ENCODE measurements around the gene FGF3.

The FGF3 gene

DNA sequence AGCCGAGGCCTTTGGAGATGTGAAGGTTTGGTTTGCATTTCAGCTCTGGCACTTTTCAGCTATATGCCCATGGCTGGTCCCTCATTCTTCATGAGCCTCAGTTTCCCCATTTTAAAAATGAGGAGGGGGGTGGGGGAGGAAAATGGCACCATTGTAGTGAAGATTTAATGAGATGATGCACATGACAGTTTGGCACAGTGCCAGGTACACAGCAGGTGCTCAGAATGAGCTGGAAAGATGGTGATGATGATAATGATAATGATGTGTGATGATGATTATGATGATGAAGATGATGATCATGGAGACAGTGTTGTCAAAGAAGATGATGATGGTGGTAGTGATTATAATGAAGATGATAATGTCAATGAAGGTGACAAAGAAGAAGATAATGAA lies 24.3 kb upstream of the FGF3 start:
- DNase-seq = no peak

DNA sequence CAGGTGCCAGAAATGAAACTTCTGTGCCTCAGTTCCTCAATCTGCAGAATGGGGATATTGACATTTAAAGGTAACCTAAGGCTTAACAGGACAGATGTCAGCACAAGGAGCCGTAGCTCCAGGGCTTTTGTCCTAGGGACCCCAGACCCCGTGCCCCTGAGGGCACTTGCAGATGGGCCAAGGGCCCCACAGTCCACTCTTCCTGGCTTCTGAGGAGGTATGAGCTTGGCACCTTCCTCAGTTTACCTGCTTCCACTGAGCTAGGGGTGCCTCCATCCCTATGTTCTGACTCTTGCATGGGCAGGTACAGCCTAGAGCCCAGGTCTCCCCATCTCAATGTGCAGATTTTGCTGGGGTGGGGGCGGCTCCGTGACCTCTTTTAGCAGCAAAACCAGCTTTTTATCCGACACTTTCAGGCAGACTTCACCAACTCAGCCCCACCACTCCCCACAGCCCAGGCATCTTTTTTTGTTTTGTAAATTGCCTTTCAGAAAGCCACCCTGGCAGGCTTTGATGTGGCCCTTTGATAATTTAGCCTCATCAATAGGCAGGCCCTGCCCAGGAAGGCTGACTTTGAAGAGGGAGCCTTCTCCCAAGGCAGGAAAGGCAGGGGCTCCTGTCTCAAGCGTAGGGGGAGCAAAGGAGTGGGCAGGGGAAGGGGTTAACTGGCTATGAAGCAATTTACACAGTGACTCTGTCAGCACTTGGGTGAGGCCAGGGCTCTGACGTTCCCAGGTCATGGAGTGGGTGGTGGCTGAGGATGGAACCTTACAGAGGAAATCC lies 23.7 kb upstream of the FGF3 start:
- no peak for DNase-seq

DNA sequence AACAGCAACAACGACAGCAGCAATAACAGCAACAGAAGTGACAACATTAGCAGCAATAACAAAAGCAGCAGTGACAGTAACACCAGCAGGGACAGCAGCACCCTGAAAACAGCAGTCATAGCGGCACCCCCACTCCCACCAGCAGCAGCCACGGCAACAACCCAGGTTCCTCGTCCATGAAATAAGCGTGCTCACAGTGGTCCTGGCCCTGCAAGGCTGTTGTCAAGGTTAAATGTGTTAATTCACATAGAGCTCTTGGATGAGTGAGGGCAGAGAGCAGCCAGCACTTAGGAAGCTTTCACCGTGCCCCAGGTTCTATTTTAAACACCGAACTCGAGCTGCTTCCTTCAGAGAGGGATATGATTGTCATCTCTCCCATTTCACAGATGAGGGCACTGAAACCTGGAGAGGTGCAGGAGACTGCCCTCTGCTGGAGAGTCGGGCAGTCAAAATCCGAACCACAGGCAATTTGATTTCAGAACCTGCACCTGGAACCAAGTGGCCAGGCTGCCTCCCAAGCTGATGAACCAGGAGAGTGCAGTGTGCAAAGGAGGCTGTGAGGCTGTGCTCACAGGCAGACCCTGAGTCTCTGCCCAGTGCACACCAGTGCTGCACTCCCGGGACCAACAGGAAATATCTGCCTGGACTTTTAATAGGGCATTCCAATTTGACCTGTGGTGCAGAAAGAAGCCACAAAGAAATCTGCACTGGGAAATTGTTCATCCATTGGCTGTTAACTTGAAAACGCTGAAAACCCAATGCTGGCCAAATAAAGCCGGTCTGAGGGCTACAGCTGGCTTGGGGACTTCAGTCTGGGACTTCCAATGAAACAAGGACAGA lies 22.9 kb upstream of the FGF3 start:
- DNase-seq = peak in 2 of 3 donors; percentile 25 to 28

DNA sequence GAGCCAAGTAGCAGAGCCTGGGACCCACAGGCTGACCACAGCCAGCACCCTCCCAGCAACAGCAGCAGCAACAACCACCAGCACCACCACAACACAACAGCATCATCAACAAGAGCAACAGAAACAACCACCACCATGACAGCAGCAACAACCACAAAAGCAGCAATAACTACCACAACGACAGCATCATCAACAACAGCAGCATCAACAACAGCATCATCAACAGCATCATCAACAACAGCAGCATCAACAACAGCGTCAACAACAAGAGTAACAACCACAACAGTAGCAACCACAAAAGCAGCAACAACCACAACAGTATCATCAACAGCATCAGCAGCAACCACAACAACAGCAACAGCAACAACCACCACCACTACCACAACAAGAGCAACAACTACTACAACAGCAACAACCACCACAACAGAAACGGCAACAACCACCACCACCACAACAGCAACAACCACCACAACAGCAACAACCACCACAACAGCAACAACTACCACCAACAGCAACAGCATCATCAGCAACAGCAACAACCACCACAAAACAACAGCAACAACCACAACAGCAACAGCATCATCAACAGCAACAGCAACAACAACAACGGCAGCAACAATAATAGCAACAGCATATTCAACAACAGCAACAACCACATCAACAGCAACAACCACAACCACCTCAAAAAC lies 22.1 kb upstream of the FGF3 start:
- DNase-seq = no peak

DNA sequence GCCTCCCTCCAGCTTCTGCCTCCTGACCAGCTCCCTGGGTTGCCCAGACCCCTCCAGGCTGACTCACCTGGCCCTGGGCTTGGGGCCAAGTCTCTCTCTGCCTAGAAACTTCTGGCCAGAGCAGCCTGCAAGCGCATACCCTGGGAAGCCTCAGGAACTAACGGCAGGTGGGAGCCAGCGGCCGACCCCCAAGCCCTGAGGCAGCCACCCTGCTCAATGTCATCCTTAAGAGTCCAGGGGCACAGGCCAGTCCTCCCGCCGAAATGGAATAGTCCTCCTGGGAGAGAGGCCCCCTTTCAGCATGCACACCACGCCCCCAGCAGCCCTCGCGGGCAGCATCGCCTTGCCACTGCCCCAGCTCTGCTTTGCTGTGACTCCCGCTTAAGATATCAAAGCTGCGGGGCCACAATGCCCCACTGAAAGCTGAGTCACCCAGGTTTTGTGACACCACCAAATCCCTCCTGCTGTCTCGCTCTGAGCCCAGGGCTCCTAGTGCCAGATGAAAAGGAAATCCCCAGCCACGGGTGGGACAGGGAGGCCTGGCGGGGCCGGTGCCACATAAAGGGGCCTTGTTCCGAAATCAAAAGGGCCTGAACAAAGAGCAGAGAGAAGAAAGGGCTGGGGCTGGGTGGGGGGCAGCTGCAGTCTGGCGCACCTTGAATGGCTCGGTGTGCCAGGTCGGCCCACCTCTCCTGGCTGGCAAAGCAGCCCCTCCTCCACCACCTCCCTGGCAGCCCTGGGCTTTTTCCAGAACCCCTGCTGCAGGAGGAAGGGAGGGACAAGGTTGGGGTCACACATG lies 21.4 kb upstream of the FGF3 start:
- DNase-seq = no peak

DNA sequence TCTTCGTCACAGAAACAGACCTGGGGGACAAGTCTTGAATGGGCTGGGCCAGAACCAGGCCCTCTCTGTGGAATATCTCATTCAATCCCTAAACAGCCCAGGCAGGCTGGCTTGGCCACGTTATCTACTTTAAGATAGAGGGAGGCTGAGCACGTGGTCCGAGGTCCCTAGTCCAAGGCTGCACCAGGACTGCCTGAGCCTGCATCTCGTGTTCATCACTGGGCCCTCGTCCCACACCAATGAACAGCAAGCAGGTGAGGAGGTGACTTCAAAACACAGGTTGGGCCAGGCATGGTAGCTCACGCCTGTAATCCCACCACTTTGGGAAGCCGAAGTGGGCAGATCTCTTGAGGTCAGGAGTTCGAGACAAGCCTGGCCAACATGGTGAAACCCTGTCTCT lies 20.3 kb upstream of the FGF3 start:
- no peak for DNase-seq

DNA sequence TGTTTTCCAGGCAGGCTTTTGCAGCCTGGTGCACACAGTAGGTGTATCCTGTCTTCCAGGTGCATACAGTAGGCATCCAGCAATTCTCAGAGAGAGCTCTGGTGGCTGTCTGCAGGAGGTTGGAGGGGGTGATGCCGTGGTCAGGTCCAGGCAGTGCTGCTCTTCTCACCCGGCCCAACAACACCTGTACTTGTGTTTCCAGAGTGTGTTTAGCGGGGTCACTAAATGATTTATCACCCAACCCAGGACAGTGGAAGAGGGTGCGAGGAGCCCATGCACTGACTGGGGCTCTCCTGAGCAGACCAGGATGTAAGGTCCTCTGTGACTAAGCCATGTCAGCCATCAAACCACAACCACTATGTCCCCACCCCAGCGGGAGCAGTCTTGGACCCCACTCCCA lies 18.6 kb upstream of the FGF3 start:
- DNase-seq = no peak

DNA sequence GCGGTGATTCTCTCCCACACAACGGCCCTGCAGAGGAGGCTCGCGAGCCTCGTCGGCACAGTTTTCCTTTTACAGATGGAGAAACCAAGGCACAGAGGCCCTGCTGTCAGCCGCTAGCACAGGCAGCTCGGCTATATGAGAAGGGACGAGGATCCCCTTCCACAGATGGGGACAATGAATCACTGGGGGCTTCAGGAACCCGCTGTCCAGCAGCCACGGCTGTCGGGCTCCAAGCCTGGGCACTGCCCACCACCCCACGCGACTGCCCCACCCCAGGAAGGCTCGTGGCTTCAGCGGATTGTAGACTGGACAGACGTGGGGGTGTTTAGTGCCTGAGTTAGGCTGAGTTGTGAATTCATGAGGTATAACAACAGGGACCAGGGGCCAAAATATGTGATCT lies 17.2 kb upstream of the FGF3 start:
- DNase-seq = no peak

DNA sequence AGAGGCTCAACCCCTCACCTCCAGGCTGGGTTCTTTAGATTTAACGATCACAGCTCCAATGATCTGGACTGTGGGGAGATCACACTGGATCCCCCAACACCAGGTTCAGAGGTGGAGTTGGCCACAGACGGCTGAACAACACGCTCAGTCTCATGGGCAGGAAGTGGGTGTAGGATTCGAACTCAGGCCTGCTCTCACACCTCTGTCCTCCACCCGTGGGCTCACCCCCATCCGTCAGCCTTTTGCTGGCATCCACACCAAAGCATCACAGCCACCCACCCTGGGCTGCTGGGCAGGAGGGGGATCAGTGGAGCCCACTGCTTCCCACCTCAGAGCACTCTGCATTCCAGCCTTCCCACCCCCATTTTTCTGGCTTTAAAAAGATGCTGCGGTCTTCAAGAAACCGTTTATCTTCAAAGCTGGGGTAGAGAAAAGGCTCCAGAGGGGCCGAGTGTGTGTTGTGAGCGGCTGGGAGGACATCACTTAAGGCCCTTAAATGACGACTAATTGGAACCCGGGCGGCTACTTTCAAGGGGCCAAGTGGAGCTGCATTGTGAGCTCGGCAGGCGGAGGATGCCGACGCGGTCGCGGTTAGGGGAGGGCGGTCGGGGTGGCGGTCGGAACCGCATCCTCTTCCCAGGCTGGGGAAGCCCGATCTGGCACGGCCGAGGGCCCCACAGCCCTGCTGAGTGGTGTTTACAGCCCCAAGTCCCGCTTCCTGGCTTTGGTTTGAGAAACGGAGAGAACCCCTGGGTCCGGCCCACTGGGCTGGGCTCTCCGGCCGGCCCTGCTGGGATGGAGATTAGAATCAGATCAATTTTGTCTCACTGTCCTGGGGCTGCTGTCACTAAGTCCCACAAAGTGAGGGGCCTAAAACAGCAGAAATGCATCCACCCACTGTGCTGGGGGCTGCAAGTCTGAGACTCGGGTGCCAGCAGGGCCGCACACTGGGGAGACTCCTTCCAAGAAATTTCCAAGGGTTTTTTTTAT lies 15.9 kb upstream of the FGF3 start:
- DNase-seq = no peak

DNA sequence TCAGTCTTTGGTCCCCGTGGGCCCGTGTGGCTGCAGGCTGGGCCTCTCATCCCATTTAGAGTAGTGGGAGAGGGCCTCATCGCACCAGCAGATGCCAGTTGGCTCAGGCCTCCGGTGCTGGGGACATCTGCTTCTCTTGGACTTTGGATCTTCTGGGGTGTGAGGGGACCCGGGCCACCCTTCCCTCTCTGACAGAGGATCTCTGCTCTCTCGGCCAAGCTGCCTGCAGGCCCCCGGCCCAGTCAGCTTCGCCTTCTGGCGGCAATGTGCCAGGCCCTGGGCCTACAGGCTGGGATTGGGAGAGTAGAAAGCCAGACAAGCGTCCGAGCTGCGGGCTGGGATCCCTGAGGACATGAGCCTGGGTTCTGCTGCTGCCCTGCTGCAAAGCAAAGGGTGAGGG lies 15.0 kb upstream of the FGF3 start:
- no peak for DNase-seq

DNA sequence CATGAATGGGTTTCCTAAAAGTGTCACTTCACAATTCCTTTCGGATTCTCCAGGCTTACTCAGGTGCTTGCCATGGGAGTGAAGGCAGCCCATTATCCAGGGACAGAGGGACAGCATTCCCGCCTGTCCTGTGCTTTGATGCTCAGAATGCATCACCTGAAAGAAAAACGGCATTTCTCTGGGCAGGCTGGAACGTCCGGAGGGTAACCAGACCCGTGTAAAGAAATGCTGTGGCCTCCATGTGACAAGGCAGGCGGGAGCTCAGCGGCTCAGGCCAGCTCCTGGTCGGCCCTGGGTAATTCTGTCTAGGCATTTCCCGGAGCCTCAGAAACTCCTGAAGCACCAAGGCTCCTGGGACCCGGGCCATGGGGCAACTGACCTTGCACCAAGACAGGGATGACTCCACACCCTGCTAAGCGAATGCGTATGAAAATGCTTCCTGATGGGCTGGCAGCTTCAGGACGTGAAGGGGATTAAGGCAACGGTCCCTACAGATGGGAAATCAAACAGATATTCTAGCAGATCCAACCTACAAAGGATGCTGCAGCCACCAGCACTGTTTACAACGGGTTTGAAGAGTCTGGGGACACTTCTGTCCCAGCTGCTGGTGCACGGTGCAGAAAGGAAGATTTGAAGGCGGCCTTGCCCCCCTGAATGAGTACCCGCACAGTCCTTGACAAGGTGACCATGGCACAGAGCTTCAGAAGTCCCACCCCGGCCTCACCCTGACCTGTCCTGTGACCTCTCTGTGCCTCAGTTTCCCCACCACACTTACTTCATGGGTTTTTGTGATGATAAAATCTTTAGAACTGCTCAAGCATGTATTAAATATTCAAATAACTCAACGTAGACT lies 13.6 kb upstream of the FGF3 start:
- no peak for DNase-seq

DNA sequence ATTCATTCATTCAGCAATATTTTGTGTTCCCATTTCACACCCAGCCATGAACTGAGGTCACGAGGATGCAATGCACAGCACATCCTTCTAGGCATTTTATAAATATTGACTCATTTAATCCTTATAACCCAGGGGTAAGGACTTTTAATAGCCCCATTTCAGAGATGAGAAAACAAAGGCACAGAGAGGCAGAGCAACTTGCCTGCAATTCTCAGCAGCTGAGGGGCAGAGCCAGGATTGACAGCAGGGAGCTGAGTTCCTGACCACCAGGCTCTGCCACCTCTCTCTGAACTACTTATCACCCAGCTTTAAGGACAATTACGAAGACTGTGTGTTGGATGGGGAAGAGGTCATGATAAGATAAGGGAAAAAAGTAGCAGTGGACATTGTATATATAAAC lies 12.8 kb upstream of the FGF3 start:
- DNase-seq = no peak

DNA sequence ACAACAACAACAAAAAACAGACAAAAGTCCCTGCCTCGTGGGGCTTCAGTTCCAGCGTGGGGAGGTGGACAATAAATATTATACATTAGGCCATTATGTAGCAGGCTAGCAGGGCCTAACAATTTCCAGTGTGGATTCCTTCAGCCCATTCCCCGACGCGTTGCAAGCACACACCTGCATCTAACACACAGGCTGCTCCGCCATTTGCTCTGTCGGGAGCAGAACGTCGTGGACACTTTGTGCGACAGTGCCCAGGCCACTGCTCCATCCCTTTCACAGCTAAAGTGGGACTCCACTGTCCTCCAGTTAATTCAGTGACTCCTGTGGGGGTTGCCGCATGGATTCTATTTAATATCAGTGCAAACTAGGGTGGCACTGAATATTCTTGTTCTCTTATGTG lies 10.9 kb upstream of the FGF3 start:
- no peak for DNase-seq

DNA sequence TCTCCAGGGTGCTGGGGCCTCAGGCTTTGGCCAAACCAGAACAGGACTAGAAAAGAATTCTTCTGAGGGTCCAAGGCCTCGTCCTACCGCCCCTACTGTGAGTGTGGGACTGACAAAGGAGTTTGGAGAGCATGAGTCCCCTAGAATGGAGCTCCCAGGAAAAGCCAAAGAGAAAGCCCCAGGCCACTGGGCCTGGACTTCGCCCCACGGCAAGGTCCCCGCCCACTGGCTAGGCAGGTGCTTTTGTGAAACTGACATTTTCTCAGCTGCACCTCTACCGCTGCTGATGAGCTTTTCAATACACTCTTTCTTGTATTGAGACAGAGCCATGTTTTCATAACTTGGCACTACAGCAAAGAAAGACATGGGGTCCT lies 9.7 kb upstream of the FGF3 start:
- no peak for DNase-seq

DNA sequence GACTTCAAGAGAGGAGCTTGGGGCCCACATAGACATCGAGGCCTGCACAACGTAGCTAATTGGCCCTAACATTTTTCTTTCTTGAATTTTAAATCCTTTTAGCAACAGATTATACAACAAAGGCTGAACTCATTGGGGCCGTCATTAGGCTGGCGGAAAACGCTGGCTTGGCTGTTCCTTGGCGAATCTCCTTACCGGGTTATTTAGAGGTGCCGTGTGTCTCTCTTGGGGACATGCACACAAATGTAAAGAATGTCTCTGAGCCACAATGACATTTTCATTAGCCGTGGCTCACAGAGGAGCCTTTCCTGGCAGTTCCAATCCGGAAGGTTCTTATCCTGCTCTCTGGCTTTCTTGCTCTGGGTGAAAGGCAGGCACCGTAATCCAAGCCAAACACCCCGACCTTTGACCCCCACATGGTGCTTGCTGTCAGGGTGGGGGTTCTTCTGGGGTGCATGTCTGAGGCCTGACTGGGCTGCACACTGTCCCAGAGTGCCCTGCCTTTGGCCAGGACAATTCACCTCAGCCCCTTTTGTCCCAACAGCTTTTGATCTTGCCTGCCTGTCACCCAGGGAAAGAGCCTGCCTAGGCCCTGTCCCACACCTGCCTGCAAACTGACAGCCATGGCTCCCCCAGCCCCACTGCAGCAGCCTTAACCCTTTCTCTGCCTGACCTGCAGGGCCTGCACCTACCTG lies 9.2 kb upstream of the FGF3 start:
- no peak for DNase-seq

DNA sequence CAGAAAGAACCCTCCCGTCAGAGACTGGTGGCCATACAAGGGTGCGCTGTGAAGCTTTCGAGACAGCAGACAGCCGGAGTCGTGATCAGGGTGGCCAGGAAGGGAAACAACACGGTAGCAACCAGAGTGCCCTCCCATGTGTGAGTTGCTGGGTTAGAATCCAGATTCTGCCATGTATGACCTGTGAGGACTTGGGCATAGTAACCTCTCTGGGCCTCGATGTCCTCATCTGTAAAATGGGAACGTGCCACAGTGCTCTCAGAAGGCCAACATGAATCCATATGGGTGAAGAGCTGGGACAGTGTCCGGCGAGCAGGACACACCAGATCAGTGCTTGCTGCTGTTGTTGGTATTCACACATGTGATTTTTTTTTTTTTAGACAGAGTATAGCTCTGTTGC lies 7.6 kb upstream of the FGF3 start:
- DNase-seq = no peak

DNA sequence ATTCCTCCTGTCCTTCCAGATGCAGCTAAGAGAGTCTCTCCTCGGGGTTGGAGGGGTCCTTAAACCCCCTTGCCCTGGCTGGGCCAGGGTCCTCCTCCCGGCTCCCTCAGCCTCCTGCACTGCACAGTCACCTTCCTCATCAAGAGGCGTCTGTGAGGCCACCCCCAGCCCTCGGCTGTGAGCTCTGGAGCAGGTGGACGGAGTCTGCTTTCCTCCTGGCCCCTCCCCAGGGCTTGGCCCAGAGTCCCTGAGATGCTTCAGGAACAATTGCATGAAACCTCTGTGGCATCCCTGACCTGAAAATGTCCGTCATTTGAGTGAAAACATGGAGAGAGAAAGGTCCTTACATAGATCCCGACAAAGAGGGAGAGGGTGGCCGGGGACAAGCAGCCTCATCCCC lies 6.7 kb upstream of the FGF3 start:
- DNase-seq = no peak

DNA sequence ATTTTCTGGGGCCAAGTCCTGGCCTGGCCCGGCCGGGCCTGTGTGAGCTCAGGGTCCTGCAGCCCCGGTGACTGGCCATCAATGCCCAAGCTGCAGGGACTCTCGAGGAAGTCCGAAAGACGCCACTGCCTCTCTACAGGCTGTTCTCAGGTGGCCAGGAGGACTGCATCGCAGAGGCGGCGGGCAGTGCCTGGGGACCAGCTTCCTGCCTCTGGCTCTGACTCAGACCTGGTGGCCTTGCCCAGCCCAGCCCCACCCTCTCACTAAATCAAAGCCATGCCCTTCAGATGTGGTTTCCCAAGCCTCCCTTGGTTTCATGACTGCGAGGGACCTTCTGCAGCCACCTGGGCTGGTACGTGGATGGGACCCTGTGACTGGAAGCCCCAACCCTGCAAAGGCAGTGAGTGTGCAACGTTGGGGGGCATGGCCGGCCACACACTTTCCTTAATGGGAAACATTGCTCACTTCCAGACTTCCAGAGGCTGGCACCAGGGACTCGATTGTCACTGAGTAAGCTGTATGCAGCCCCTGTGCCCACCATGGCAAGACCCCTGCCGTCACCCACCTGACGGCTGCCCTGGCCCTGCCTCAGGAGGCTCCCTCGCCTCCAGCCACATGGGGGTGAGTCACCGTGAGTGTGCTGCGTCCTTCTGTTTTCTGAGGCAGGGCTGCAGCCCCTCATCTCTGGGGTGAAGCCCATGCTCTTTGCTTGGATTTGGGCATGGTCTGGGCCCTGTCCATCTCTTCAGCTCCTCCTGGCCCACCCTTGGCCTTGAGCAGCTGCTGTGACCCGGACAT lies 6.0 kb upstream of the FGF3 start:
- no peak for DNase-seq

DNA sequence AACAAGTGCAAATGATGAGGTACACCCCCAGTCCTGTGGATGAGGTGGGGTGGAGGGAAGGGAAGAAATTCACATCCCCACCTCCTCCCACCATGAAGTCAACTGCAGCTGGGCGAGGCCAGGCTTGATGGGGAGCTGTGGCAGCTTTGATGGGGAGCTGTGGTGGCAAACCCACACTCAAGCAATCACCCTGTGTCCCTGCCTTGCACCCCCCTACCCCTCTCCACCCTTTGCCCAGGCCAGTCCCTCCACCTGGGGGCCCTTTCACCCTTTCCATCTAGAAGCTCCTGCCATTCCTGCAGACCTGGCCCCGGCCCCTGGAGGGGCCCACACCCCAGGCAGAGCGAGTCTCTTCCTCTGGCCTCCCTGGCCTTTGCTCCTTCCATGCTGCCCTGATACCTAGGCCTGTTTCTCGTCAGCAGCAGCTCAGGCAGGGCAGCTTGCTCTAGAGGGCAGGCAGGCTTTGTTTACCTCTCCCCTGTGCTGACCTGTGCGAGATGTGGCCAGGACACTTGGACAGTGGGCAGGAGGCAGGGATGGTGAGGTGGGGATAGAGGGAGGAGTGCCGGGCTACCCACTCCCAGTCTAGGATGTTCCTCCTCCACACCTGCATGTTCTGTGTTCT lies 4.5 kb upstream of the FGF3 start:
- no peak for DNase-seq
